HG03378 (cell line): Measurements from ENCODE around the gene TPM2.

Experiments
- ATAC-seq: cut with Tn5 transposase; IDR thresholded peaks from one replicate; pipeline ENCODE4 v1.9.1; 2021; ENCODE audit warnings: mild to moderate bottlenecking, moderate library complexity; ENCODE audit not compliant: unreplicated experiment

Gene TPM2

GRCh38 chr9:35636135-35636876 is 53.4 kb downstream of the TPM2 start:
- ATAC-seq: no peak

GRCh38 chr9:35635730-35636129 is 54.0 kb downstream of the TPM2 start:
- ATAC-seq: no peak
